ENCODE measurements around the gene CDH26.

Gene CDH26

GRCh38 chr20:60030471-60030870, 72.2 kb downstream of the CDH26 start:
- no peak for TF ChIP-seq ZFX (IDR thresholded peaks at IDR 0.05)
- TF ChIP-seq CTCF (conservative IDR thresholded peaks at IDR 0.05), result no peak
- no peak overlapping the region for H3K27ac ChIP-seq

GRCh38 chr20:60031107-60031506, 72.9 kb downstream of the CDH26 start:
- TF ChIP-seq CTCF (conservative IDR thresholded peaks at IDR 0.05), result no peak
- TF ChIP-seq ZFX (IDR thresholded peaks at IDR 0.05), result no peak
- no peak overlapping the region for H3K27ac ChIP-seq

- TF ChIP-seq CTCF (conservative IDR thresholded peaks at IDR 0.05) (no peak), ZFX (IDR thresholded peaks at IDR 0.05) (no peak)
- H3K27ac ChIP-seq, result no peak overlapping the region
These were observed 76.2 kb downstream of the CDH26 start for GRCh38 chr20:60034231-60035110.

GRCh38 chr20:60035486-60035885, 77.3 kb downstream of the CDH26 start:
- no peak for TF ChIP-seq ZFX (IDR thresholded peaks at IDR 0.05)
- no peak for TF ChIP-seq CTCF (conservative IDR thresholded peaks at IDR 0.05)
- no peak overlapping the region for H3K27ac ChIP-seq

GRCh38 chr20:60036346-60036745, 78.1 kb downstream of the CDH26 start:
- TF ChIP-seq CTCF (conservative IDR thresholded peaks at IDR 0.05) (no peak), ZFX (IDR thresholded peaks at IDR 0.05) (no peak)
- H3K27ac ChIP-seq, result no peak overlapping the region

GRCh38 chr20:60036746-60037499, 78.7 kb downstream of the CDH26 start:
- no peak overlapping the region for H3K27ac ChIP-seq
- no peak for TF ChIP-seq ZFX (IDR thresholded peaks at IDR 0.05)
- TF ChIP-seq CTCF (conservative IDR thresholded peaks at IDR 0.05), result no peak

- no peak overlapping the region for H3K27ac ChIP-seq
- TF ChIP-seq ZFX (IDR thresholded peaks at IDR 0.05) (no peak), CTCF (conservative IDR thresholded peaks at IDR 0.05) (no peak)
These were observed 80.3 kb downstream of the CDH26 start for GRCh38 chr20:60038400-60039008.

Data from C4-2B (cell line).